A549 (cell line): Measurements from ENCODE around the gene SGCE. TPM values are rescaled to one million over a fixed set of nuclear protein-coding genes. Genes with fewer than 3 reads are reported as not detected.

Experiments
- ATAC-seq, 2 experiments: fragments of 200-7000 bp in 1 of 2; fragments of >200 bp in 1 of 2; cut with Nextera tagmentation in 1 of 2; cut with Tn5 transposase in 1 of 2; 3 replicates each; pipeline versions ENCODE4 v1.8.0 to v1.9.1; 2018 to 2020; ENCODE audit warnings: mild to moderate bottlenecking in 1 of 2, moderate library complexity in 1 of 2
- CTCF ChIA-PET: fragments of 300-600 bp; sonication (Branson Sonifier 250); formaldehyde crosslinking; extraction: SDS; loops from one replicate; lab custom pipeline; 2021; ENCODE audit warnings: antibody characterized with exemption, inconsistent platforms; lab: Yijun Ruan, JAX
- POLR2A ChIA-PET: fragments of 350-600 bp; formaldehyde crosslinking; extraction: SDS; loops from one replicate; lab custom pipeline; 2021; ENCODE audit warnings: antibody characterized with exemption, inconsistent platforms; lab: Yijun Ruan, JAX
- DNase-seq, 2 experiments: peaks; one replicate each; pipeline versions ENCODE4 v3.0.0 to v3.0.0-alpha.2; 2011 to 2016; ENCODE audit warnings: low read depth in 1 of 2, low spot score in 1 of 2
- FAIRE-seq: peaks from 2 replicates; lab custom pipeline; 2011; peaks lifted over from hg19 to GRCh38; lab: Jason Lieb, UNC
- H3K27ac ChIP-seq, 2 experiments: fragments of >200 bp; sonication (Bioruptor Twin); formaldehyde crosslinking; 3 replicates each; pipeline ENCODE4 v1.5.1; 2016 to 2017
- H3K4me1 ChIP-seq: fragments of >200 bp; sonication (Bioruptor Twin); formaldehyde crosslinking; 3 replicates; pipeline ENCODE4 v1.6.1; 2016
- H3K4me2 ChIP-seq: fragments of >200 bp; sonication (Bioruptor Twin); formaldehyde crosslinking; 3 replicates; pipeline ENCODE4 v1.6.1; 2016
- H3K4me3 ChIP-seq: fragments of >200 bp; sonication (Bioruptor Twin); formaldehyde crosslinking; 3 replicates; pipeline ENCODE4 v1.5.1; 2016
- H3K9me3 ChIP-seq: fragments of >200 bp; sonication (Bioruptor Twin); formaldehyde crosslinking; 3 replicates; pipeline ENCODE4 v1.6.1; 2016
- CBX2 ChIP-seq: fragments of 200-600 bp; sonication (generic); IDR thresholded peaks from 2 replicates; pipeline ENCODE4 v1.6.1; 2016; ENCODE audit warnings: low read depth, mild to moderate bottlenecking, borderline replicate concordance
- EHF ChIP-seq: fragments of 250-450 bp; sonication (Bioruptor Pico); IDR thresholded peaks from 2 replicates; pipeline ENCODE4 v1.5.0; 2020; ENCODE audit warnings: mild to moderate bottlenecking
- EHMT2 ChIP-seq: fragments of 200-600 bp; sonication (generic); IDR thresholded peaks from 2 replicates; pipeline ENCODE4 v1.6.1; 2016; ENCODE audit warnings: antibody characterized with exemption, low read depth, mild to moderate bottlenecking, moderate library complexity
- FOSB ChIP-seq: fragments of 250-450 bp; sonication (Bioruptor Pico); IDR thresholded peaks from 2 replicates; pipeline ENCODE4 v1.5.0; 2020; ENCODE audit warnings: mild to moderate bottlenecking, moderate library complexity
- FOSL2 ChIP-seq, 2 experiments: fragments of 450-650 bp in 1 of 2; fragments of >200 bp in 1 of 2; sonication (Bioruptor Twin) in 1 of 2; formaldehyde crosslinking; IDR thresholded peaks; 2 replicates each; pipeline versions ENCODE4 v1.5.0 to v1.6.1; 2016 to 2020; ENCODE audit warnings: mild to moderate bottlenecking in 1 of 2, moderate library complexity in 1 of 2
- FOXS1 ChIP-seq: fragments of 250-450 bp; sonication (Bioruptor Pico); IDR thresholded peaks from 2 replicates; pipeline ENCODE4 v1.5.0; 2020; ENCODE audit warnings: mild to moderate bottlenecking, moderate library complexity
- HEYL ChIP-seq: fragments of 250-450 bp; sonication (Bioruptor Pico); IDR thresholded peaks from 2 replicates; pipeline ENCODE4 v1.8.0; 2021; ENCODE audit warnings: mild to moderate bottlenecking, moderate library complexity
- HOXB13 ChIP-seq: fragments of 250-450 bp; sonication (Bioruptor Pico); IDR thresholded peaks from 2 replicates; pipeline ENCODE4 v1.5.0; 2020; ENCODE audit warnings: low read depth, mild to moderate bottlenecking, moderate library complexity
- JUN ChIP-seq, 2 experiments: fragments of >200 bp; sonication (Bioruptor Twin); formaldehyde crosslinking; IDR thresholded peaks; 2 replicates in 1 of 2; 3 replicates in 1 of 2; pipeline ENCODE4 v1.6.1; 2016 to 2017
- MAZ ChIP-seq: fragments of 150-350 bp; IDR thresholded peaks from 2 replicates; pipeline ENCODE4 v1.6.1; 2014; ENCODE audit warnings: antibody characterized with exemption, low read depth, low read length, borderline replicate concordance
- MYC ChIP-seq: IDR thresholded peaks from 2 replicates; pipeline ENCODE4 v1.6.1; 2012; ENCODE audit warnings: mild to moderate bottlenecking, inconsistent platforms, low read length, improper control_type of control experiment, borderline replicate concordance
- NFE2L2 ChIP-seq: fragments of 150-350 bp; conservative IDR thresholded peaks from 2 replicates; pipeline ENCODE4 v1.6.1; 2014; ENCODE audit warnings: low read length
- NR3C1 ChIP-seq: fragments of >200 bp; sonication (Bioruptor Twin); formaldehyde crosslinking; IDR thresholded peaks from 3 replicates; pipeline ENCODE4 v1.6.1; 2017
- PHF8 ChIP-seq: fragments of 200-600 bp; sonication (generic); IDR thresholded peaks from 2 replicates; pipeline ENCODE4 v1.6.1; 2016; ENCODE audit warnings: low read depth, mild to moderate bottlenecking, antibody characterized with exemption, moderate library complexity, borderline replicate concordance
- POLR2AphosphoS2 ChIP-seq: conservative IDR thresholded peaks from 2 replicates; pipeline ENCODE4 v1.6.1; 2012; ENCODE audit warnings: low read length, improper control_type of control experiment, inconsistent platforms
- RAD21 ChIP-seq, 2 experiments: fragments of >200 bp in 1 of 2; sonication (Bioruptor Twin) in 1 of 2; formaldehyde crosslinking in 1 of 2; IDR thresholded peaks in 1 of 2; conservative IDR thresholded peaks in 1 of 2; 2 replicates in 1 of 2; 3 replicates in 1 of 2; pipeline ENCODE4 v1.6.1; 2012 to 2018; ENCODE audit warnings: inconsistent platforms in 1 of 2
- RCOR1 ChIP-seq: fragments of 150-350 bp; IDR thresholded peaks from 2 replicates; pipeline ENCODE4 v1.6.1; 2014; ENCODE audit warnings: antibody characterized with exemption, low read length, low read depth
- RFX5 ChIP-seq: fragments of 450-650 bp; IDR thresholded peaks from 2 replicates; pipeline ENCODE4 v1.7.1; 2014; ENCODE audit warnings: antibody characterized with exemption, mild to moderate bottlenecking, moderate library complexity
- TFCP2L1 ChIP-seq: fragments of 250-450 bp; sonication (Bioruptor Pico); IDR thresholded peaks from 2 replicates; pipeline ENCODE4 v1.5.0; 2021; ENCODE audit warnings: mild to moderate bottlenecking
- TP53 ChIP-seq: fragments of 250-450 bp; sonication (Bioruptor Pico); IDR thresholded peaks from 2 replicates; pipeline ENCODE4 v1.5.0; 2021; ENCODE audit warnings: mild to moderate bottlenecking, moderate library complexity
- ZFP36 ChIP-seq: fragments of 450-650 bp; IDR thresholded peaks from 2 replicates; pipeline ENCODE4 v1.6.1; 2014; ENCODE audit warnings: borderline replicate concordance; ENCODE audit not compliant: partially characterized antibody
- ZNF302 ChIP-seq: fragments of 250-450 bp; sonication (Bioruptor Pico); IDR thresholded peaks from 2 replicates; pipeline ENCODE4 v1.9.0; 2021; ENCODE audit warnings: inconsistent platforms, mild to moderate bottlenecking, moderate library complexity
- WGBS: methylation state at CpG from one replicate; pipeline ENCODE4 v1.1.6; 2017; ENCODE audit errors: missing lambda C conversion rate; 5-methylcytosine and 5-hydroxymethylcytosine counted together
- polyA plus RNA-seq, 4 experiments: library from polyadenylated mRNA; depleted of rRNA in 3 of 4; stranded (reverse); fragments of >200 nt; fragmentation: RNase III in 1 of 4; extraction: RNeasy Plus Mini Kit Qiagen cat#74134 plus additional on column Dnase treatment in 1 of 4; gene quantifications; 2 replicates in 3 of 4; 3 replicates in 1 of 4; pipeline ENCODE4 v1.2.3, GENCODE V29; 2011 to 2017
- TF ChIP-seq, protein P1 (sequence below): IDR thresholded peaks from 2 replicates; pipeline ENCODE4 v1.6.1; 2012
- TF ChIP-seq, protein P2 (sequence below): fragments of >200 bp; sonication (Bioruptor Twin); formaldehyde crosslinking; IDR thresholded peaks from 3 replicates; pipeline ENCODE4 v1.6.1; 2016
- TF ChIP-seq, protein P3 (sequence below): fragments of 150-350 bp; IDR thresholded peaks from 2 replicates; pipeline ENCODE4 v1.6.1; 2014; ENCODE audit warnings: low read depth, mild to moderate bottlenecking, low read length
- TF ChIP-seq, protein P4 (sequence below): fragments of 250-450 bp; sonication (Bioruptor Pico); IDR thresholded peaks from 2 replicates; pipeline ENCODE4 v1.5.0; 2020; ENCODE audit warnings: low read depth, mild to moderate bottlenecking, moderate library complexity
- TF ChIP-seq, protein P5 (sequence below): IDR thresholded peaks from 2 replicates; pipeline ENCODE4 v1.6.1; 2012

SGCE gene
- polyA plus RNA-seq, 2 of the 4 experiments (the other 2 are of a cell fraction), result 60.1 to 97.2 TPM

DNA sequence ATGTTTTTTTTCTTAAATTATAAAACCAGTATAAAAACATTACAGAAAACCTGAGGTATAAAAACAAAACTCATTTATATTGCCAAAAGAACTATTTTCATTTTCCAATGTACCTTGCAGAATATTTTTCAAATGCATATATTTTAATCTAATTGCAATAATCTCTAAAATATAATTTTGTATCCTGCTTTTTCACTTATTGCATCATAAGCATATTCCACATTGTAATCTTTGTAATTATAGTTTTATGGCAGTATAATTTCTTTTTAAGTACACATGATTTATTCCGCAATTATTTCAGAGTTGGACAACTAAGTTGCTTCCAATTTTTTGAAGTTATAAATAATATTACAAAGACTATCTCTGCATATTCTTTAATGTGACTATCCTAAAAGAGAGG is 43.7 kb downstream of the SGCE start:
- TF ChIP-seq NFE2L2 (no peak), CBX2 (no peak)
- TF ChIP-seq, all 56 proteins: peak for 0

DNA sequence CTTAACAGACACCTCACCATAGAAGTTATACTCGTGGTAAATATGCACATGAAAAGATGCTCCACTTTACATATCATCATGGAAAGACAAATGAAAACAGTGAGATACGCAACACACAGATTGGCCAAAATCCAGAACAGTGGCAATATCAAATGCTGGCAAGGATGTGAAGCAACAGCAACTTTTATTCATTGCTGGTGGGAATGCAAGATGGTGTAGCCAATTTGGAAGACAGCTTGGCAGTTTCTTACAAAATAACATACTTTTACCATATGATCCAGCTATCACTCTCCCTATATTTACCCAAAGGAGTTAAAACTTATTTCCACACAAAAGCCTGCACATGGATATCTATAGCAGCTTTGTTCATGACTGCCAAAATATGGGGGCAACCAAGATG is 46.4 kb downstream of the SGCE start:
- no peak overlapping the region for H3K4me3 ChIP-seq
- DNase-seq, result no peak
- TF ChIP-seq FOXS1, result no peak
- no peak for TF ChIP-seq TP53
- TF ChIP-seq, protein P1, sequence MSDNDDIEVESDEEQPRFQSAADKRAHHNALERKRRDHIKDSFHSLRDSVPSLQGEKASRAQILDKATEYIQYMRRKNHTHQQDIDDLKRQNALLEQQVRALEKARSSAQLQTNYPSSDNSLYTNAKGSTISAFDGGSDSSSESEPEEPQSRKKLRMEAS, result no peak
- TF ChIP-seq EHF (CRISPR knock-in tag), result no peak
- no peak for TF ChIP-seq RAD21 (conservative IDR thresholded peaks at IDR 0.05 in 1 of 2, IDR thresholded peaks at IDR 0.05 in 1 of 2)
- no peak for TF ChIP-seq POLR2AphosphoS2
- TF ChIP-seq HOXB13 (CRISPR knock-in tag), result no peak
- no peak for TF ChIP-seq ZFP36
- no peak for TF ChIP-seq RCOR1
- TF ChIP-seq, all 56 proteins: peak for 0
- FAIRE-seq, result no peak
- Histone ChIP-seq H3K27ac (no peak overlapping the region), H3K4me1 (no peaks in the 10 kb centered on the region), H3K4me2 (no peak overlapping the region), H3K9me3 (no peaks in the 10 kb centered on the region)
- ChIA-PET CTCF (no interaction called here), POLR2A (no interaction called here)
- ATAC-seq, result no peak
- 93% methylated on average over 2 of the region's 2 CpGs for WGBS

More for the DNA sequence above, 43.7 kb downstream of the SGCE start:
- CTCF ChIA-PET, result no interaction called here
- POLR2A ChIA-PET, result no interaction called here
- Histone ChIP-seq H3K4me2 (no peak overlapping the region), H3K27ac (no peak overlapping the region), H3K4me3 (no peak overlapping the region), H3K9me3 (no peaks in the 10 kb centered on the region), H3K4me1 (no peaks in the 10 kb centered on the region)
- 95% methylated on average over 1 of the region's 1 CpG for WGBS
- no peak for DNase-seq
- ATAC-seq, result no peak
- no peak for FAIRE-seq

DNA sequence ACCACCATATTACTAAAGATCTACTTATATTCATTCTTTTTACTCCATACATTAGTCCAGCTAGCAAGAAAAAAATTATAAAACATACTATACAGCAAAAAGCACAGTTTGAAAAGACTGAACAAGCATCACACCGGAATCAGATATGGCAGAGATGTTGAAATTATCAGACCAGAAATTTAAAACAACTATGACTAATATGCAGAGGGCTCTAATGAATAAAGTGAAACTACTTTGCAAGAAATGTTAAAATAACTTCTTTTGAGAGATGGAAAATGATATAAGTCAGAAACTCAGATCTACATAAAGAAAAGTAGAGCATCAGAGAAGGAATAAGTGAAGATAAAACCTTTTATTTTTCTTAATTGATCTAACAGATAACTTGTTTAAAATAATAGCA is 50.9 kb downstream of the SGCE start:
- TF ChIP-seq NR3C1, result no peak
- no peak for TF ChIP-seq ZFP36
- TF ChIP-seq, protein P2, sequence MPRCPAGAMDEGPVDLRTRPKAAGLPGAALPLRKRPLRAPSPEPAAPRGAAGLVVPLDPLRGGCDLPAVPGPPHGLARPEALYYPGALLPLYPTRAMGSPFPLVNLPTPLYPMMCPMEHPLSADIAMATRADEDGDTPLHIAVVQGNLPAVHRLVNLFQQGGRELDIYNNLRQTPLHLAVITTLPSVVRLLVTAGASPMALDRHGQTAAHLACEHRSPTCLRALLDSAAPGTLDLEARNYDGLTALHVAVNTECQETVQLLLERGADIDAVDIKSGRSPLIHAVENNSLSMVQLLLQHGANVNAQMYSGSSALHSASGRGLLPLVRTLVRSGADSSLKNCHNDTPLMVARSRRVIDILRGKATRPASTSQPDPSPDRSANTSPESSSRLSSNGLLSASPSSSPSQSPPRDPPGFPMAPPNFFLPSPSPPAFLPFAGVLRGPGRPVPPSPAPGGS, result no peak
- no peak for TF ChIP-seq HEYL
- TF ChIP-seq, protein P3, sequence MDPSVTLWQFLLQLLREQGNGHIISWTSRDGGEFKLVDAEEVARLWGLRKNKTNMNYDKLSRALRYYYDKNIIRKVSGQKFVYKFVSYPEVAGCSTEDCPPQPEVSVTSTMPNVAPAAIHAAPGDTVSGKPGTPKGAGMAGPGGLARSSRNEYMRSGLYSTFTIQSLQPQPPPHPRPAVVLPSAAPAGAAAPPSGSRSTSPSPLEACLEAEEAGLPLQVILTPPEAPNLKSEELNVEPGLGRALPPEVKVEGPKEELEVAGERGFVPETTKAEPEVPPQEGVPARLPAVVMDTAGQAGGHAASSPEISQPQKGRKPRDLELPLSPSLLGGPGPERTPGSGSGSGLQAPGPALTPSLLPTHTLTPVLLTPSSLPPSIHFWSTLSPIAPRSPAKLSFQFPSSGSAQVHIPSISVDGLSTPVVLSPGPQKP, result no peak
- TF ChIP-seq TFCP2L1 (CRISPR knock-in tag), result no peak
- TF ChIP-seq FOSL2 (IDR thresholded peaks at IDR 0.05), result no peak
- no peak for TF ChIP-seq FOSL2 (CRISPR knock-in tag; IDR thresholded peaks at IDR 0.05)
- TF ChIP-seq PHF8, result no peak
- TF ChIP-seq MYC, result no peak
- TF ChIP-seq EHF (CRISPR knock-in tag), result no peak
- TF ChIP-seq, protein P4, sequence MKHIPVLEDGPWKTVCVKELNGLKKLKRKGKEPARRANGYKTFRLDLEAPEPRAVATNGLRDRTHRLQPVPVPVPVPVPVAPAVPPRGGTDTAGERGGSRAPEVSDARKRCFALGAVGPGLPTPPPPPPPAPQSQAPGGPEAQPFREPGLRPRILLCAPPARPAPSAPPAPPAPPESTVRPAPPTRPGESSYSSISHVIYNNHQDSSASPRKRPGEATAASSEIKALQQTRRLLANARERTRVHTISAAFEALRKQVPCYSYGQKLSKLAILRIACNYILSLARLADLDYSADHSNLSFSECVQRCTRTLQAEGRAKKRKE, result no peak
- TF ChIP-seq, protein P5, sequence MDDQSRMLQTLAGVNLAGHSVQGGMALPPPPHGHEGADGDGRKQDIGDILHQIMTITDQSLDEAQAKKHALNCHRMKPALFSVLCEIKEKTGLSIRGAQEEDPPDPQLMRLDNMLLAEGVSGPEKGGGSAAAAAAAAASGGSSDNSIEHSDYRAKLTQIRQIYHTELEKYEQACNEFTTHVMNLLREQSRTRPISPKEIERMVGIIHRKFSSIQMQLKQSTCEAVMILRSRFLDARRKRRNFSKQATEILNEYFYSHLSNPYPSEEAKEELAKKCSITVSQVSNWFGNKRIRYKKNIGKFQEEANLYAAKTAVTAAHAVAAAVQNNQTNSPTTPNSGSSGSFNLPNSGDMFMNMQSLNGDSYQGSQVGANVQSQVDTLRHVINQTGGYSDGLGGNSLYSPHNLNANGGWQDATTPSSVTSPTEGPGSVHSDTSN, result no peak
- no peak for TF ChIP-seq FOSB (CRISPR knock-in tag)
- TF ChIP-seq JUN (IDR thresholded peaks at IDR 0.05), result no peak
- no peak for TF ChIP-seq MAZ
- TF ChIP-seq ZNF302 (CRISPR knock-in tag), result no peak
- no peak for TF ChIP-seq EHMT2
- TF ChIP-seq, protein P1, result no peak
- TF ChIP-seq RFX5, result no peak
- no peak for DNase-seq
- no peak for FAIRE-seq
- no peaks in the 10 kb centered on the region for H3K9me3 ChIP-seq
- no peaks in the 10 kb centered on the region for H3K4me1 ChIP-seq
- ChIA-PET CTCF (no interaction called here), POLR2A (no interaction called here)
- 95% methylated on average over 1 of the region's 1 CpG for WGBS
- H3K4me3 ChIP-seq, result no peak overlapping the region
- no peak overlapping the region for H3K4me2 ChIP-seq
- H3K27ac ChIP-seq, result no peak overlapping the region
- ATAC-seq, result no peak
